Left cardiac atrium (tissue), 4 donors: ENCODE results near the gene MCU. TPM values are rescaled to one million over a fixed set of nuclear protein-coding genes. Genes with fewer than 3 reads are reported as not detected.
A peak's percentile ranks its signal among the peaks of the same experiment; 100 is the strongest.
"Not testable (repeated sequence)": the region's sequence is repeated elsewhere in the genome, so short reads cannot be mapped to it uniquely, and the experiment has no call there.

Source experiments
- ATAC-seq, 2 donors: fragments of 200-7000 bp; cut with Tn5 transposase; one replicate each; pipeline ENCODE4 v1.9.1; 2020; ENCODE audit warnings: mild to moderate bottlenecking in 2 of 2, moderate library complexity in 2 of 2
- DNase-seq: peaks from one replicate; pipeline ENCODE4 v3.0.0-alpha.2; 2020
- intact Hi-C, 2 donors: fragments of 100-400 bp; cut with DNase I; formaldehyde crosslinking; loops; one replicate each; pipeline versions ENCODE4 v1.14.1 to v1.15.1; 2022 to 2023
- long read RNA-seq: library from polyadenylated mRNA; unstranded; transcript quantifications from one replicate; pipeline ENCODE4 v2.0.0, GENCODE V29; 2021
- total RNA-seq, 2 donors: library from RNA; stranded (reverse); fragmentation: NEBNext Ultra II Directional; extraction: Animal tissue kit (Norgen Biotek cat#: 25700); gene quantifications; one replicate each; pipeline ENCODE4 v1.2.1, GENCODE V29; 2021
- donor health status: DM: no; HTN: yes; CAD: no.
- donor health status: DM: no; HTN: yes; CAD: no; lungs with severe emphysema.
- donor health status: DM: yes; HTN: yes; CAD: no.
- donor health status: Dilated cardiomyopathy.

Gene MCU, protein sequence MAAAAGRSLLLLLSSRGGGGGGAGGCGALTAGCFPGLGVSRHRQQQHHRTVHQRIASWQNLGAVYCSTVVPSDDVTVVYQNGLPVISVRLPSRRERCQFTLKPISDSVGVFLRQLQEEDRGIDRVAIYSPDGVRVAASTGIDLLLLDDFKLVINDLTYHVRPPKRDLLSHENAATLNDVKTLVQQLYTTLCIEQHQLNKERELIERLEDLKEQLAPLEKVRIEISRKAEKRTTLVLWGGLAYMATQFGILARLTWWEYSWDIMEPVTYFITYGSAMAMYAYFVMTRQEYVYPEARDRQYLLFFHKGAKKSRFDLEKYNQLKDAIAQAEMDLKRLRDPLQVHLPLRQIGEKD
- 10 to 100 TPM; 16.1 to 21.1 TPM for total RNA-seq
- long read RNA-seq, transcript MCU-202 (8 exons, 2,949 nt) = major isoform, 10 of 20 reads
- long read RNA-seq, partial matches to known transcripts = 6 of 20 reads
- long read RNA-seq, other reads (novel, unspliced or antisense) = 4 of 20 reads

- DNase-seq = peak; percentile 96
- intact Hi-C loops = loop anchor here (5.0 to 10.0 kb wide), 2 partner anchors 140 to 327 kb away; no protein-coding TSS in a partner anchor
- ATAC-seq = peak; percentile 98 to 99
Measured at GRCh38 chr10:72691863-72692743, at the start of gene MCU. TSS of gene MCU (plus strand) at chr10:72692143. CDS start at chr10:72692152, 9 bp downstream.

DNA sequence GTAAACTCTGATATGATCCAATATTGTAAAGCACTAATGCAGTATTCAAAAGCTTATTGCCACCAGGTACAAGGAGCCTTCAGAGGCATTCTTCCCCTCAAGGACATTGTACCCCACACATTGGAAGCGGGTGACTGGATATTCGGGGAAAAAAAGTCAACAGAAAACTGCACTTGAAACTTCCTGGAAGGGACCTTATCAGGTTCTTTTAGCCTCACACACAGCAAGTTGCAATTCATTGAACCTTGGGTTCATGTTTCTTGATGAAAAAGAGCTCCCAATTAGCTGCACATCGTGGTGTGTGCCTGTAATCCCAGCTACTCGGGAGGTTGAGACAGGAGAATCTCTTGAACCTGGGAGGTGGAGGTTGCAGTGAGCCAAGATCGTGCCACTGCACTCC lies 49.6 kb upstream of the MCU start:
- DNase-seq (no peak), ATAC-seq (no peak)
- intact Hi-C loops = no loop called here

DNA sequence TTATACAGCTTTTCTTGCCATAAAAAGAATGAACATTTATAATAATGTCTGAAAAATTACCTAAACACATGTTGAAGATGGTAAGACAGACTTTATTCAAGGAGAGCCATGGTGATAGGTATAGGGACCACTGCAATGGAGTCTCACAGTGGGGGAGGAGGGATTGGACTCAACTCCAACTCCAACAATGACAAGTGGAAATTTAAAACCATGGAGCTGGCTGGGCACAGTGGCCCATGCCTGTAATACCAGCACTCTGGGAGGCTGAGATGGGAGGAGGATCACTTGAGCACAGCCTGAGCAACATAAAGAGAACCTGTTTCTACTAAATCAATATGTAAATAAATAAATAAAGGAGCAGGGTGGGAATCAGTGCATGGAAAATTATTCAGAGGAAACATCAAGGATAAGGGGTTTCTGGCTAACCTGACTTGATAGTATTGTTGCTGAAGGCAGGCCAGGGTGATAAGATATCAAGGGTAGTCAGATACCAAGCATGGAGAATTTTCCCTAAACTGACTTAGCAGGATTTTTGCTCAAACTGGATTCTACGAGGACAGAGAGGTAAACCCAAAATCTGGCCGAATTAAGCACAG lies 46.6 kb upstream of the MCU start:
- ATAC-seq (no peak), DNase-seq (no peak)
- intact Hi-C loops = no loop called here

DNA sequence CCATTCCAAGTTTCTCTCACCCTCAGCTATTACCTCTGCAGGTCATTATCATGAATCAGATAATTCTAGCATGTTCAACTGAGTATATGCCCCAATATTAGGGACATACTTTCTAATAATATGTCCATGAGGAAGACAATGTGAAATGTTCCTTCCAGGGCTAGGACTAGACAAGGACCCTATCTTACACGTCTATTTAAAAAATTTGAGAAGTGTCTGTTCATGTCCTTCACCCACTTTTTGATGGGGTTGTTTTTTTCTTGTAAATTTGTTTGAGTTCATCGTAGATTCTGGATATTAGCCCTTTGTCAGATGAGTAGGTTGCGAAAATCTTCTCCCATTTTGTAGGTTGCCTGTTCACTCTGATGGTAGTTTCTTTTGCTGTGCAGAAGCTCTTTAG lies 45.0 kb upstream of the MCU start:
- DNase-seq, intact Hi-C loops, ATAC-seq: not testable (repeated sequence)

DNA sequence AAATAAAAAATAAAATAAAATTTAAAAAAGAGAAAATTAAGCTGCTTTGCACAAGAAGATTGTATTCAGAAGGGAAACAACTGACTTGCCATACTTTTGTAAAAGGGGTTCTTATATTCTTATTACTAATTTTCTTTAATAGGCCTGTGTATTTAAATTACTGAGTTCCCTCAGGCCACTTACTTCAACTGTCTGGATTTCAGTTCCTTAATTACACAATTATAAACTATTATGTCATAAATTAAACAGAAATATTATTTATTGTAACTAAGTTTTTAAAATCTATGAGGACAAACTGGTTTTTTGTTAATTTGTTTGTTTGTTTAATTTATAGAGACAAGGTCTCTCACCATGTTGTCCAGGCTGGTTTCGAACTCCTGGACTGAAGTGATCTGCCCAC lies 43.6 kb upstream of the MCU start:
- DNase-seq (no peak), ATAC-seq (no peak)
- intact Hi-C loops = no loop called here

GRCh38 chr10:72649291-72649690 lies 42.7 kb upstream of the MCU start:
- DNase-seq (no peak), ATAC-seq (no peak)
- intact Hi-C loops = no loop called here

- intact Hi-C loops = no loop called here
- ATAC-seq = no peak
- no peak for DNase-seq
Measured at GRCh38 chr10:72653383-72654096, 38.4 kb upstream of the MCU start.

DNA sequence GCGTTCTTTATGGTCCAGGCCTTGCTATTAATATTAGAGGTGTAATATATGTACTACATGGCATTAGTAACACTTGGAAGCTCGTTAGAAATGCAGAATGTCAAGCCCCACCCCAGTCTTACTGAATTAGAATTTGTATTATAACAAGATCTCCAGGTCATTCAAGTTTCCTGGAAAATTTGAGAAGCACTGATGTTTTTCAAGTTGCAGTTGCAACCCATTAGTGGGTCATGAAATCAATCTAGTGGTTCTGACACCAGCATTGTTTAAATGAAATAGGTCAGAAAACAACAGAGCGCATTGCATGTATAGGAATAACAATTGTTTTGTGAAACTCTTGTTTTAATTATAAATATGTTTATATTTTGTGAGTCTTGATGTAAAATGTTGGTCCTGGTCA lies 37.2 kb upstream of the MCU start:
- intact Hi-C loops = no loop called here
- ATAC-seq (no peak), DNase-seq (no peak)

DNA sequence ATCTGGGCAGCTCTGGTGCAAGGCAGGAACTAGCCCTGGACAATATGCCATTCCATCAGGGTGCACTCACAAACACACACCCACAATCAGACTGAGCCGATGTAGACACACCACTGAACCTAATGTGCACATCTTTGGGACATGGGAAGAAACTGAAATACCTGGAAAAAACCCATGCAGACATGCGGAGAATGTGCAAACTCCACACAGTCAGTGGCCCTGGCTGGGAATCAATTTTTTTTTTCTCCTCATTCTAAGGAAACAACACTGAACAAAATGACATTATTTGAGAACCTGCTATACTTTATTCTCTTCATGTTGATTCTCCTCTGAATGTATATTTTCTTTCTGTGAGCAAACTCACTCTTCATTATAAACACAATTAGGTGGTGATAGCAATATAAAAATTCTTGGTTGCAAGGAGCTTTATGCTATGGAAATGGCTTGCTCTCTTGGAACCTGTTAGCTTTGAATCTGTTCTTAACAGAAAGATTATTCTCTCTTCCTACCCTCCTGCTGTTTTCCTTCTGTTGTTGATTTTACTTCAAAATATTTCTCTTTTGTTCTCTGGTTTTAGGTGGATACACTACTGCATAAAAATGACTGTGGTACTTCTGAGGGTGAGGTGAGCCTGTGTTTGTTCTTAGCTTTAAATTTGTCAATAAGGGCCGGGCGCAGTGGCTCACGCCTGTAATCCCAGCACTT lies 33.1 kb upstream of the MCU start:
- no peak for ATAC-seq
- no peak for DNase-seq
- intact Hi-C loops = no loop called here

DNA sequence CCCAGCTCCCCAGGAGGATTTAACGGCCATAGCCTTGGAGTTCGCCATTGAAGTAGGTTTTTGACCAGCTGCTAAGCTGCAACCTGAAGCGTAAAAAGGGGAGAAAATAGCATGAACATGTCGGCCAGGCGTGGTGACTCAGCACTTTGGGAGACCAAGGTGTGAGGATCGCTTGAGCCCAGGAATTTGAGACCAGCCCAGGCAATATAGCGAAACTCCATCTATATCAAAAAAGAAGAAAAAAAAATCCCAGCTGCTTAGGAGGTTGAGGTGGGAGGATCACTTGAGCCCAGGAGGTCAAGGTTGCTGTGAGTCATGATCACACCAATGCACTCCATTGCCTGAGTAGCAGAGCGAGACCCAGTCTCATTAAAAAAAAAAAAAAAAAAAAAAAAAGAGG lies 32.2 kb upstream of the MCU start:
- intact Hi-C loops = no loop called here
- DNase-seq (no peak), ATAC-seq (no peak)

- intact Hi-C loops = no loop called here
- ATAC-seq (no peak), DNase-seq (no peak)
Measured at GRCh38 chr10:72660220-72660619, 31.7 kb upstream of the MCU start.

- ATAC-seq = no peak
- intact Hi-C loops = no loop called here
- no peak for DNase-seq
Measured at GRCh38 chr10:72661431-72661830, 30.5 kb upstream of the MCU start.

DNA sequence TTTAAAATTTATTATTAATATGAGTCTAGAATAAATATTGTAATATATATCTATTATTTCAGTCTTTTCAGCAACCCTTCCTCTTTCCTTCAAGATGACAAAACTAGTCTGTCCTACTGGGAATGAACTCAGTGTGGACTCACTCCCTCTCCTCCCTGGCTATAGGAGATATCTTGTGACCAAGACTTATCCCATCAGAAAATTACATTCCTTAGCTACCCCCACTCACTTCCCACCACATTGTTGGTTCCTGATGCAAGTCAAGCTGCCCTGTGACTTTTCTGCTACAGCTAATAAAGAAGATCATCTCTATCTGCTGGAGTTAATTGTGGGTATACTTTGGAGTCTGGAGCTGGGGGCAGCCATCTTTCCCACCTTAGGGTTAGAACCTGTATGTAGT lies 28.0 kb upstream of the MCU start:
- intact Hi-C loops = no loop called here
- DNase-seq = no peak
- no peak for ATAC-seq

- DNase-seq (no peak), ATAC-seq (no peak)
- intact Hi-C loops = no loop called here
Measured at GRCh38 chr10:72665925-72666324, 26.0 kb upstream of the MCU start.

- DNase-seq (no peak), ATAC-seq (no peak)
- intact Hi-C loops = no loop called here
Measured at GRCh38 chr10:72667207-72667864, 24.6 kb upstream of the MCU start.

- intact Hi-C loops = no loop called here
- ATAC-seq = no peak
- no peak for DNase-seq
Measured at GRCh38 chr10:72673280-72673679, 18.7 kb upstream of the MCU start.

GRCh38 chr10:72674174-72674573 lies 17.8 kb upstream of the MCU start:
- ATAC-seq, DNase-seq, intact Hi-C loops: not testable (repeated sequence)

DNA sequence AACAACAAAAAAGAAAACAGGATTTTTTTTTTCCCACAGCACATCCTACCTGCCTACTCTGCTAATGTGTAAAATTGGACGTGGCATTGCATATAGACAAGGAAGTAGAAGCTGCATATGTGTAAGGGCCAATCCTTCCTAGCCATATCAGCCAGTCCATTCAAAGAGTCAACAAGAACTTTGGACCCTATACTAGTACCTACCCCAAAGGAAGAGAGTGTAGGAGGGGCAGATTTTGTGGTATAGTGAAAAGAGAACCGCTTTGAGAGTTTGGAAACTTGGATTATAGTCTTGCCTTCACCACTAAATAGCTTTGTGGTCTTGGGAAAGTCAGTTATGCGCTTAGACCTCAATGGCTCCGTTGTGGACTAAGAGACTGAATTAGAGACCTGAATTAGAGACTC lies 12.1 kb upstream of the MCU start:
- ATAC-seq = no peak
- intact Hi-C loops = loop anchor here in 1 of 2 donors (10.0 kb wide), 1 partner anchor 45 kb away; no protein-coding TSS in a partner anchor
- DNase-seq = no peak
